ENCODE measurements around the gene ZNF236.

The ZNF236 gene

DNA sequence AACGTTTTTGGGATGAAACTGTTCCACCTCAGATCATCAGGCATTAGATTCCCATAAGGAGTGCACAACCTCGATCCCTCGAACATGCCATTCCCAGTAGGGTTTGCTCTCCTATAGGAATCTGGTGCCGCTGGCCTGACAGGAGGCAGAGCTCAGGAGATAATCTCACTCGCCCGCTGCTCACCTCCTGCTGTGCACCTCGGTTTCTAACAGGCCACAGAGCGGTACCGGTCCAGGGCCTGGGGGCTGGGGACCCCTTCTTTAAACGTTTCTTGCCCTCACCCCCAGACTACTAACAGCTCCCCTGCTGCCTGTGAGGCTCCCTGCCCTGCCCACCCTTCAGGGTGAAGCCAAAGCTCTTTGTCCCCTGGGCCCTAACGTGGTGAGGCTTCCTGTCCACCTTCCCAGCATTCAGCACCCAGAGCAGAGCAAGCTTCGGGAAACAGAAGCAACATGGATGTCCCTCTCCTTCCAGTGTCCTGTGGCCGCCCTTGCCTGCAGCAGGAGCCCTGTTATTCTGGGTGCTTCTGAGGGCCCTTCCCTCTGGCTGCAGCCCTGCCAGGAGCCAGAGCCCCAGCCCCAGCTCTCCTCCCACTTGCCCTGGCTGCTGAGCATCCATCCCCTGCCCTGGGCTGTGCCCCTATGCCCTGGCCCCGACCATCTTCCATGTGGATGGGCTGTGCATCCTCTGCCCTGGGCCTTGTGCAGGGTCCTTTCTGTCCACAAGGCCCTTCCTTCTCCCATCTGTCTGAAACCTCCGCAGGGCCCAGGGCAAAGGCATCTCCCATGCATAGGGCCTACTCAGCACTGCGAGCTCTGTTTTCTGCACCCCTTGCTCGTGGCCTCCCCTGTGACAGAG, 170.1 kb downstream of the ZNF236 start:
- FAIRE-seq (no peak), DNase-seq (ENCODE audit: insufficient read length, low spot score) (no peak)
- TF ChIP-seq, protein P1, sequence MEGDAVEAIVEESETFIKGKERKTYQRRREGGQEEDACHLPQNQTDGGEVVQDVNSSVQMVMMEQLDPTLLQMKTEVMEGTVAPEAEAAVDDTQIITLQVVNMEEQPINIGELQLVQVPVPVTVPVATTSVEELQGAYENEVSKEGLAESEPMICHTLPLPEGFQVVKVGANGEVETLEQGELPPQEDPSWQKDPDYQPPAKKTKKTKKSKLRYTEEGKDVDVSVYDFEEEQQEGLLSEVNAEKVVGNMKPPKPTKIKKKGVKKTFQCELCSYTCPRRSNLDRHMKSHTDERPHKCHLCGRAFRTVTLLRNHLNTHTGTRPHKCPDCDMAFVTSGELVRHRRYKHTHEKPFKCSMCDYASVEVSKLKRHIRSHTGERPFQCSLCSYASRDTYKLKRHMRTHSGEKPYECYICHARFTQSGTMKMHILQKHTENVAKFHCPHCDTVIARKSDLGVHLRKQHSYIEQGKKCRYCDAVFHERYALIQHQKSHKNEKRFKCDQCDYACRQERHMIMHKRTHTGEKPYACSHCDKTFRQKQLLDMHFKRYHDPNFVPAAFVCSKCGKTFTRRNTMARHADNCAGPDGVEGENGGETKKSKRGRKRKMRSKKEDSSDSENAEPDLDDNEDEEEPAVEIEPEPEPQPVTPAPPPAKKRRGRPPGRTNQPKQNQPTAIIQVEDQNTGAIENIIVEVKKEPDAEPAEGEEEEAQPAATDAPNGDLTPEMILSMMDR (IDR thresholded peaks at IDR 0.05; ENCODE audit: insufficient read depth, missing control alignments), result no peak

DNA sequence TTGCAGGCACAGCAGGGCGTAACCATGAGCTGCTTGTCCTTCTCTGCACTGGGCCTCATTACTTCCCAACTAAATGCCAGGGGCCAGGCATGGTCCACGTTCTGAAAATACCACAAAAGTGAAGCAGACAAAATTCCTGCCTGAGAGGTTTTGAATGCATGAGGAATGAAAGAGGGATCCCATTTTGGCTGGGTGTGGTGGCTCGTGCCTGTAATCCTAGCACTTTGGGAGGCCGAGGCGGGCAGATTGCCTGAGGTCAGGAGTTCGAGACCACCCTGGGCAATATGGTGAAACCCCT, 170.7 kb downstream of the ZNF236 start:
- no peak for DNase-seq (ENCODE audit: insufficient read length, low spot score)
- no peak for FAIRE-seq
- TF ChIP-seq, protein P1 (IDR thresholded peaks at IDR 0.05; ENCODE audit: insufficient read depth, missing control alignments), result no peak

DNA sequence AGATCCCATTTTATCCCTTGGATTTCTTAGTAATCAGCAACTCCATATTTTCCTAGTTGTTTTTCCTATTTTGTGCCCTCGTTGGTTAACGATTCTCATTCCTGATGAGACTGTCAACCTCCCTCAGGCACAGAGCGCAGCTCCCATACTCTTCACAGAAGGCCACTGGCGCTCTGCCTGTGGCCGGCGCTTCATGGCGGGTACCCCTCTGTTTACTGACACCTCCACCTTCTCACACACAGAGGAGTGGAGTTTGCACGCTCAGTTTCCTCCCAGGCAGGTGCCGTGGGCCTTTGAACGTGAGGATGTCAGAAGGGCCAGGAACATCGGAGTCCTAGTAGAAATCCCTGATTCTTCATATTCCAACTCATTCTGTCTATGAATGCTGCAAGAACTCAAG, 171.2 kb downstream of the ZNF236 start:
- FAIRE-seq (no peak), DNase-seq (ENCODE audit: insufficient read length, low spot score) (no peak)
- TF ChIP-seq, protein P1 (IDR thresholded peaks at IDR 0.05; ENCODE audit: insufficient read depth, missing control alignments), result no peak

DNA sequence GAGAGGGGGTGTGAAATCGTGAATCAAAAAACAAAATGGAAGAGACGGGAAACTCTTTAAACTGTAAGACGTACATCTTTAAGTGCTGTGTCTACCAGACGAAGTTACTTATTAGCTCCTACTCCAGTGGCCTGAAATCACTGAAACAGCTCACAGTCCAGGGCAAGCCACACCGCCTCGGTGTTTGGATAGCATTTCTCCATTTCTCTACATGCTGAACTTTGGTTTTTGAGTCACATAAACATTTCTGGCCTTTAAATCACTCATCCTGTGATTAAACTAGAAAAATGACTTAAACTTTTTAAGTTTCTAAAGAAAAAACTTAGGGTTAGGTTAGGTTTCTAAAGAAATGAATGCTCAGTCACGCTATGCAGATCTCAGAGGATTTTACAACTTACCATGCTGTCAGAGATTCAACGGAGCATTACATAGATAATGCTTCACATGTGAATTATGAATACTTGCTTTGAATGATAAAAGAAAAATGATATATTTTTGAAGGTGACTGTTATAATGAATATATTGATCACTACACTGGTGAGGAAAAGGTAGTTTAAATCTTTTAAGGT, 171.8 kb downstream of the ZNF236 start:
- TF ChIP-seq, protein P1 (IDR thresholded peaks at IDR 0.05; ENCODE audit: insufficient read depth, missing control alignments), result no peak
- FAIRE-seq (no peak), DNase-seq (ENCODE audit: insufficient read length, low spot score) (no peak)

DNA sequence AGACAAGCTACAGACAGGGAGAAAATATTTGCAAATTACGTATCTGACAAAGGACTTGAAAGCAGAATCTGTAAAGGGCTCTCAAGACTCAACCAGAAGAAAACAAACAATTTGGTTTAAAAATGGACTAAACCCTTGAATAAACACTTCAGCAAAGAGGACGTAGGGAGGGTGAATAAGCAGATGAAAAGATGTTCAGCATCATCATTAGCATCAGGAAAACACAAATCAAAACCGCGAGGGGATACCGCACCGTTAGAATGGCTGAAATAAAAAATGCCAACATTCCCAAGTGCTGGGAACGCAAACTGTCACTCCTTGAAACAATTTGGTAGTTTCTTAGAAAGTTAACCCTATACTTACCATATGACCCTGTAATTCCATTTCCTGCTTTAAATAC, 173.5 kb downstream of the ZNF236 start:
- TF ChIP-seq, protein P1 (IDR thresholded peaks at IDR 0.05; ENCODE audit: insufficient read depth, missing control alignments), result no peak
- DNase-seq (ENCODE audit: insufficient read length, low spot score), result no peak
- FAIRE-seq, result no peak

DNA sequence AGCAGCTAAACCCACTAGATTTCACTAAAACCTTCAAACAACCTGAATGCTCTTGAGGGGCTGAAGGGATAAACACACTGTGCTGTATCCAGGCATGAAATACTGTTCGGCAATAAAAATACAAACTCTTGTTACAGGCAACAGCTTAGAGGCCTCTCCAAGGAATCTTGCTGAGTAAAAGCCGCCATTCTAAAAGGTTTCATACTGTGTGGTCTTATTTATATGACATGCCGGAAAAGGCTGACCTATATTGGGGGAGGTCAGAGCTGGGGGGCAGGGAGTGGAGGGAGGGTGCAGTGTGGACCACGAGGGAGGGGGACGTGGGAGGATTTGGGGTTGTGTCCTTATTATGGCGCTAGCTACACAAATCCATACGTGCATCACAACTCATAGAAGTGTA, 174.1 kb downstream of the ZNF236 start:
- TF ChIP-seq, protein P1 (IDR thresholded peaks at IDR 0.05; ENCODE audit: insufficient read depth, missing control alignments), result no peak
- no peak for FAIRE-seq
- DNase-seq (ENCODE audit: insufficient read length, low spot score), result no peak
